ENCODE data around the gene AKTIP. TPM values are rescaled to one million over a fixed set of nuclear protein-coding genes. Genes with fewer than 3 reads are reported as not detected.

Gene AKTIP
- total and polyA plus RNA-seq, 2 donors, result 14.6 to 24.6 TPM

Other genes starting within 250 kb of the AKTIP start
- gene RBL2, start 68.7 kb downstream of the AKTIP start, total RNA-seq, result 84.5 TPM
- gene RBL2, start 68.7 kb downstream of the AKTIP start, polyA plus RNA-seq, result 84.9 TPM
- gene RPGRIP1L, start 200.7 kb upstream of the AKTIP start, total RNA-seq, result 4.6 TPM
- 1.8 TPM for gene RPGRIP1L, start 200.7 kb upstream of the AKTIP start, polyA plus RNA-seq
- gene FTO, start 200.9 kb upstream of the AKTIP start, total RNA-seq, result 34.5 TPM
- gene FTO, start 200.9 kb upstream of the AKTIP start, polyA plus RNA-seq, result 13.7 TPM

All from thymus (tissue), 2 donors.